NB4 (cell line): ENCODE data around the gene HRH1.

ENCODE experiments used
- MYC ChIP-seq: IDR thresholded peaks from 2 replicates; pipeline ENCODE4 v1.6.1; 2011; ENCODE audit warnings: low read depth, low read length
- POLR2A ChIP-seq: IDR thresholded peaks from 2 replicates; pipeline ENCODE4 v1.6.1; 2011; ENCODE audit warnings: mild to moderate bottlenecking; ENCODE audit not compliant: insufficient read length; ENCODE audit errors: extremely low read depth
- TF ChIP-seq, protein P1 (sequence below): IDR thresholded peaks from one replicate; pipeline ENCODE4 v1.5.1; 2012; ENCODE audit warnings: low read depth, low read length

DNA sequence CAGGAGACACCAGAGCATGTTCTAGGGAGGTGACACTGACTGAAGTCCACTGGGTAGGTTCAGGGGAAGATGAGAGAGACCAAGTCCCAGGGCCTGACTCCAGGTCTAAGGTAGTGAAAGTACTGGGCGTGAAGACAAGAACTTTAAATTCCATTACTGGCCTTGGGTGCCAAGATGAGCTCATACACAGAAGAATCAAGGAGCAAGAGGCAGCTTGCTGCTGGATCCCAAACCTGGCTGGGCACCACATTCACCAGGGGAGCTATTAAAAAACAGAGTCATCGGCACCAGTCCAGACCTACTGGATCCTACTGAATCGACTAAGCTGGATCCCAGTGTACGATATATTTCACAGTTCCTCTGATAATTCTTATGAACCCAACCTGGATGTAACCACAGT lies 75.8 kb downstream of the HRH1 start:
- TF ChIP-seq, protein P1, sequence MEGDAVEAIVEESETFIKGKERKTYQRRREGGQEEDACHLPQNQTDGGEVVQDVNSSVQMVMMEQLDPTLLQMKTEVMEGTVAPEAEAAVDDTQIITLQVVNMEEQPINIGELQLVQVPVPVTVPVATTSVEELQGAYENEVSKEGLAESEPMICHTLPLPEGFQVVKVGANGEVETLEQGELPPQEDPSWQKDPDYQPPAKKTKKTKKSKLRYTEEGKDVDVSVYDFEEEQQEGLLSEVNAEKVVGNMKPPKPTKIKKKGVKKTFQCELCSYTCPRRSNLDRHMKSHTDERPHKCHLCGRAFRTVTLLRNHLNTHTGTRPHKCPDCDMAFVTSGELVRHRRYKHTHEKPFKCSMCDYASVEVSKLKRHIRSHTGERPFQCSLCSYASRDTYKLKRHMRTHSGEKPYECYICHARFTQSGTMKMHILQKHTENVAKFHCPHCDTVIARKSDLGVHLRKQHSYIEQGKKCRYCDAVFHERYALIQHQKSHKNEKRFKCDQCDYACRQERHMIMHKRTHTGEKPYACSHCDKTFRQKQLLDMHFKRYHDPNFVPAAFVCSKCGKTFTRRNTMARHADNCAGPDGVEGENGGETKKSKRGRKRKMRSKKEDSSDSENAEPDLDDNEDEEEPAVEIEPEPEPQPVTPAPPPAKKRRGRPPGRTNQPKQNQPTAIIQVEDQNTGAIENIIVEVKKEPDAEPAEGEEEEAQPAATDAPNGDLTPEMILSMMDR = no peak
- TF ChIP-seq POLR2A = no peak
- no peak for TF ChIP-seq MYC
